ENCODE data around the gene STMN1.

DNA sequence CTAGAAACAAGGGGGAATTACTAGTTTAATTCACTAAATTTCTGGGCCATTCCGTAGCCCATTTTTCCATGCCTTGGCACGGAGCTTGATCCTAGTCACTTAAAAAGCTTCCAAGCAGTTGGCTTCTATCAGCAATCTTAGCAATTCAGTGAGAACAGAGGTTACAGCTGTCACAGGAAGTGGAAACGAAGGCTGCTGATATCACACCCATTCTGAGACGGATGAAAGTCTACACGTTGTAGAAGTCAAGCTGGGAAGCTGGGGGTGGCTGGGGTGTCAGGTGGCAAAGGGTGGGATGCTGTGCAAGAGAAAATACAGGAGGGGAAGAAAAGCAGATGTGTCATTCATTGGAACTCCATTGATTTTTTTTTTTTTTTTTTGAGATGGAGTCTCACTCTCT lies 11.8 kb upstream of the STMN1 start:
- TF ChIP-seq CTCF (conservative IDR thresholded peaks at IDR 0.05; ENCODE audit: low read length) (no peak), EZH2phosphoT487 (IDR thresholded peaks at IDR 0.05; ENCODE audit: borderline replicate concordance) (no peak)

Measured in Loucy (cell line).